Fibroblast of the aortic adventitia (primary cell): ENCODE data around the gene SFXN2. TPM values are rescaled to one million over a fixed set of nuclear protein-coding genes. Genes with fewer than 3 reads are reported as not detected.

Experiments
- DNase-seq: peaks from one replicate; pipeline ENCODE4 v3.0.0-alpha.2; 2010; ENCODE audit warnings: low read depth
- H3K4me3 ChIP-seq: 2 replicates; pipeline ENCODE4 v1.5.1; 2011; ENCODE audit warnings: low read depth, mild to moderate bottlenecking, control low read depth, low read length, moderate library complexity
- total RNA-seq: library from RNA; depleted of rRNA; stranded (reverse); fragments of >200 nt; gene quantifications from 2 replicates; pipeline ENCODE4 v1.2.3, GENCODE V29; 2012; ENCODE audit warnings: low replicate concordance
- TF ChIP-seq, protein P1 (sequence below): IDR thresholded peaks from 2 replicates; pipeline ENCODE4 v1.5.1; 2011; ENCODE audit warnings: mild to moderate bottlenecking, low read length, control low read depth, inconsistent platforms; ENCODE audit not compliant: insufficient read depth

The SFXN2 gene
- total RNA-seq, 1 donor, result 3.8 TPM

DNA sequence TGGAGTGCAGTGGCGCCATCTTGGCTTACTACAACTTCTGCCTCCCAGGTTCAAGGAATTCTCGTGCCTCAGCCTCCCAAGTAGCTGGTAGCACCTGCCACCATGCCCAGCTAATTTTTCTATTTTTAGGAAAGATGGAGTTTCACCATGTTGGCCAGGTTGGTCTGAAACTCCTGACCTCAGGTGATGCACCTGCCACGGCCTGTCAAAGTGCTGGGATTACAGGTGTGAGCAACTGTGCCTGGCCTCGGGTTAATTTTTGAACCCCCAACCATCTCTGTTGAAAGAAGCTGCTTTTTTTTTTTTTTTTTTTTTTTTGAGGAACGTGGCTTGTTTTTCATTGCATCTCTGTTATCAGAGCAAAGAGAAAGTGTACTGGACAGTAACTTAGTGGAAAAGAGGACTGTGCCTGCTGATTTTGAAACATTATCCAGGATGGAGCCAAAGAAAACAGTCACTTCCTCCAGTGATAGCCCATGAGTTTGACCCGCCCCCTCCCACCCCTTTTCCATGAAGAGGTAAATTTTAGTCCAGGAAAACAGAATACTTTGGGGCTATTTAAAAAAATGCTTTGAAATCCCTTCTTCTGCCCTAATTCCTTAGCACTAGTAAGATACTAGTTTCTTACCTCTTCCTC lies 67.6 kb downstream of the SFXN2 start:
- DNase-seq, result peak; percentile 86
- H3K4me3 ChIP-seq, result no peak overlapping the region
- TF ChIP-seq, protein P1, sequence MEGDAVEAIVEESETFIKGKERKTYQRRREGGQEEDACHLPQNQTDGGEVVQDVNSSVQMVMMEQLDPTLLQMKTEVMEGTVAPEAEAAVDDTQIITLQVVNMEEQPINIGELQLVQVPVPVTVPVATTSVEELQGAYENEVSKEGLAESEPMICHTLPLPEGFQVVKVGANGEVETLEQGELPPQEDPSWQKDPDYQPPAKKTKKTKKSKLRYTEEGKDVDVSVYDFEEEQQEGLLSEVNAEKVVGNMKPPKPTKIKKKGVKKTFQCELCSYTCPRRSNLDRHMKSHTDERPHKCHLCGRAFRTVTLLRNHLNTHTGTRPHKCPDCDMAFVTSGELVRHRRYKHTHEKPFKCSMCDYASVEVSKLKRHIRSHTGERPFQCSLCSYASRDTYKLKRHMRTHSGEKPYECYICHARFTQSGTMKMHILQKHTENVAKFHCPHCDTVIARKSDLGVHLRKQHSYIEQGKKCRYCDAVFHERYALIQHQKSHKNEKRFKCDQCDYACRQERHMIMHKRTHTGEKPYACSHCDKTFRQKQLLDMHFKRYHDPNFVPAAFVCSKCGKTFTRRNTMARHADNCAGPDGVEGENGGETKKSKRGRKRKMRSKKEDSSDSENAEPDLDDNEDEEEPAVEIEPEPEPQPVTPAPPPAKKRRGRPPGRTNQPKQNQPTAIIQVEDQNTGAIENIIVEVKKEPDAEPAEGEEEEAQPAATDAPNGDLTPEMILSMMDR, result no peak

DNA sequence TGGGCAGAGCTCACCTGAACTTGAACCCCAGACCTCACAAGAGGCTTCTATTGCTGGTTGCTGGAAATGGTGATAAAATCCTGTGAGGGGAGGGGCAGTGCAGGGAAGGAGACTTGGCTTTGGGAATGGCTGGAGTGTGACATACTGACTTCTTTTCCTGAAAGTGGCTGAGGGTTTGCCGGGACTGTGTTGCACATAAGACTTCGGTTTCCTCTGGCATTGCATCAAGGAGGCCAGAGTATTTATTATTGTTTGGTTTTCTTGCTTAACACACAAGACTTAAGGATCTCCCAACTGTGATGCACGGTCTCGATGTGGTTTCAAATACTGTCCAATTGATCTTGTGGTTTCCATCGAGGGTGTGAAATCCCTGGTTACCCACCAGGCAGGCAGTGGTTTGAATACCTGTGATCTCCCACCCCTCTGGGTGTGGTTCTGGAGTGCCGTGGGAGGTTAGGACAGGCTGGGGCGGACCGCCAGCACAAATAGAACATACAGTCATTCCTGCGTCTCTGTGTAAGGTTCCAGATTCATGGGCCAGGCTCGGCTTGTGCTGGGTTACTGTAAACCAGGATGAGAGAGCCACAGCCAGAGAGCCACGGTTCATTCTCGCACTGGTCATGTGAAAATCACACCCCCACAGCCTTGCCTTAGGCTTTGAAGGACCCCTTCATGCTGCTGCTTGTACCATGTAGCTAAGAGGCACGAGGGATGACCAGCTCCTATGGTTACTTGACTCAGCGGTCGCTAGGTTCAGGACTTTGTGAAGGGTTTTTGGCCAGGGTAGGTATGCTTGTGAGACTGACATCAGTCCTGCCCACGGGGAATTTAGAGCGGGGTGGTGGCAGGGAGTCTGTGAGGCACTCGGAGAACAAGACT lies 68.5 kb downstream of the SFXN2 start:
- peak overlapping the region; percentile 45 for H3K4me3 ChIP-seq
- DNase-seq, result peak; percentile 98
- TF ChIP-seq, protein P1, result no peak

DNA sequence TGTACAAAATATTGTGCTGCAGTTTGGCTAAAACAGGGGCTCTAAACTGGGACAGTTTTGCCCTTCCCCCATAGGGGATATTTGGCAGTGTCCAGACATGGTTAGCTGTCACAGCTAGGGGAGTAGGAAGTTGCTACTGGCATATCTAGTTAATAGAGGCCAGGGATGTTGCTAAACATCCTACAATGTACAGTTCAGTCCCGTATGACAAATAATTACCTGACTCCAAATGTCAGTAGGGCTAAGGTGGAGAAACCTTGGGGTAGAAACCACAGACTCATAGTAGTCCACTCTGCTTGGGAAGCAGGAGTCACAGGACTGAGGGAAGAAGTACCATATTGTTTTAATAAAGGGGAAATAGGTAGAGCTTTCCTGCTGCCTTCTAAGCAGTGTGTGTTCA lies 69.1 kb downstream of the SFXN2 start:
- DNase-seq, result no peak
- peak overlapping the region; percentile 45 for H3K4me3 ChIP-seq
- TF ChIP-seq, protein P1, result no peak

DNA sequence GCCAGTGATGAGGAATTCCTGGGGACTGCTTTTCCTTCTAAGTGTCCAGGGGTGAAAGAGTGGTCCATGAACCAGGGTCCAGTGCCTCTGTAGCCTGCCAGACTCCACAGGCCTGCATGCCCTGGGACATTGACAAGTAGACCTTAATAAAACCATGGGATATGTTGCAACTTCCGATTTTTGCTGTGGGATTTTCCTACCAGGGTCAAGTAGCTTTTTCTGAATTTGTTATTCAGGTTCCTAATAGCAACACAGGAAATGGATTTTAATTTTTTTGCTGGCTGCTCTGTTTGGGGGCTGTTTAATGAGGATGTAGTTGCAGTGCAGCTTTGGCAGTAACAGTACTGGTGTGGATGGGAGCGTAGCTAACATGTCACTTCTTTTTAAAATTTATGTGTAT lies 71.4 kb downstream of the SFXN2 start:
- DNase-seq, result no peak
- TF ChIP-seq, protein P1, result no peak
- H3K4me3 ChIP-seq, result no peak overlapping the region

DNA sequence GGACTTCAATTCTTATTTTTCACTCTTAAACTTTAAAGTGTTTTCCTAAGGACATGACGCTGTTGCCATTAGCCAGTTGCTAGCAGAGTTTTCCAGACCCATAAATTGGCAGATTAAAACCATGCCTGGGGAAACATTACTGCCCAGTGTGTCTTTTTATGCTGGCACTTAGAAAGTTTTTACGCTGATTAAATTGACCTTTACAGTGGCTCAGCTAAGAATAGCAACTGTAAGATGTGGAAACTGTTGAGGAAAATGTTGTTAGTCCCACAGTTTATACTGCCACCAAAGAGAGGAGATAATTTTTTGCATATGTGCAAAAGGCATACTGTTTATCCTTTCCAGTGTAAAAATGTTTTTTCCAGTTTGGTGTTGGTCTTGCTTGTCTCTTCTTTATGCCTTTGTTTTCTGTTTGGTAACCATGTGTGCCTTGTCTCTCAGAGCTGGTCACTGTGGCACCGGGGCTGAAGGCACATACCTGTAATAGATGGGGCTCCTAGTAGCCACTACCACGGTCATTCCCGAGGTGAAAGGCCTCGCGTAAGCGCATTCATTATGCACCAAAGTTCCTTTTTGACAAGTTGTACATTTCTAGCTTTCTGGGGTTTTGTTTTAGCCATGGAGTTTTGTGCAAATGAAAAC lies 77.4 kb downstream of the SFXN2 start:
- H3K4me3 ChIP-seq, result no peak overlapping the region
- DNase-seq, result no peak
- TF ChIP-seq, protein P1, result no peak

Other genes with a start within 250 kb of the SFXN2 start
- 103 and 105 TPM in 2 replicates for gene ACTR1A, start 211.9 kb upstream of the SFXN2 start, total RNA-seq
- gene SUFU, start 210.7 kb upstream of the SFXN2 start, total RNA-seq, result 3.3 and 4.8 TPM in 2 replicates
- gene TRIM8, start 70.2 kb upstream of the SFXN2 start, total RNA-seq, result 83.0 and 84.7 TPM in 2 replicates
- gene ARL3, start 239 bp upstream of the SFXN2 start, total RNA-seq, result 10.4 and 12.1 TPM in 2 replicates
- 28.4 and 76.1 TPM in 2 replicates for gene WBP1L, start 29.3 kb downstream of the SFXN2 start, total RNA-seq
- not detected in 2 replicates for gene CYP17A1, start 122.8 kb downstream of the SFXN2 start, total RNA-seq
- gene BORCS7, start 139.6 kb downstream of the SFXN2 start, total RNA-seq, result 12.2 and 23.9 TPM in 2 replicates
- 2.9 and 7.0 TPM in 2 replicates for gene AS3MT, start 154.8 kb downstream of the SFXN2 start, total RNA-seq
- gene CNNM2, start 203.7 kb downstream of the SFXN2 start, total RNA-seq, result 5.7 and 6.1 TPM in 2 replicates